HG02642 (cell line): ENCODE results near the gene SDR39U1.

Experiments
- ATAC-seq: cut with Tn5 transposase; IDR thresholded peaks from one replicate; pipeline ENCODE4 v1.9.1; 2021; ENCODE audit warnings: mild to moderate bottlenecking; ENCODE audit not compliant: unreplicated experiment, poor library complexity

The SDR39U1 gene

GRCh38 chr14:24397639-24398292 is 44.8 kb downstream of the SDR39U1 start:
- ATAC-seq, result no peak

- ATAC-seq, result no peak
Observed at GRCh38 chr14:24395609-24396582, 46.7 kb downstream of the SDR39U1 start.

GRCh38 chr14:24394275-24394674 is 48.3 kb downstream of the SDR39U1 start:
- no peak for ATAC-seq

GRCh38 chr14:24392325-24393091 is 50.1 kb downstream of the SDR39U1 start:
- no peak for ATAC-seq

- no peak for ATAC-seq
Observed at GRCh38 chr14:24390701-24391468, 51.7 kb downstream of the SDR39U1 start.
